ENCODE data around the gene LITAFD. TPM values are rescaled to one million over a fixed set of nuclear protein-coding genes. Genes with fewer than 3 reads are reported as not detected.

The LITAFD gene
- total RNA-seq: not detected in 2 replicates

GRCh38 chr16:8882041-8882617 is at the start of gene LITAFD:
Gene LITAFD, plus strand, starts transcription at chr16:8882351. Its CDS starts 2,005 bp downstream, at chr16:8884356.

GRCh38 chr16:8868416-8869211 is 13.5 kb upstream of the LITAFD start, which contains the start of gene CARHSP1:
Gene CARHSP1, minus strand, starts transcription at chr16:8869006. Its CDS starts 9,678 bp downstream, at chr16:8859328.

Other genes with a start within 250 kb of the LITAFD start
- gene ABAT, start 207.7 kb upstream of the LITAFD start, total RNA-seq: 6.7 and 8.3 TPM in 2 replicates
- 6.4 and 6.5 TPM in 2 replicates for gene TMEM186, start 84.7 kb upstream of the LITAFD start, total RNA-seq
- gene PMM2, start 84.5 kb upstream of the LITAFD start, total RNA-seq: 32.1 and 39.2 TPM in 2 replicates
- gene CARHSP1, start 13.3 kb upstream of the LITAFD start, total RNA-seq: 91.6 and 125 TPM in 2 replicates
- gene USP7, start 81.6 kb downstream of the LITAFD start, total RNA-seq: 43.8 and 44.1 TPM in 2 replicates
- gene HAPSTR1, start 209.3 kb downstream of the LITAFD start, total RNA-seq: 48.4 and 48.5 TPM in 2 replicates